IPS-20b (cell line): ENCODE measurements around the gene UBAP2L.
"Not testable (repeated sequence)": the region's sequence is repeated elsewhere in the genome, so short reads cannot be mapped to it uniquely, and the experiment has no call there.

Source experiments
- H3K27ac ChIP-seq: one replicate; pipeline ENCODE4 v1.5.1; 2013; ENCODE audit warnings: low read length
- H3K27me3 ChIP-seq: 2 replicates; pipeline ENCODE4 v1.6.1; 2013; ENCODE audit warnings: mild to moderate bottlenecking, low read length, inconsistent platforms; ENCODE audit not compliant: insufficient read depth
- H3K36me3 ChIP-seq: 2 replicates; pipeline ENCODE4 v1.6.1; 2013; ENCODE audit warnings: low read depth, mild to moderate bottlenecking, inconsistent platforms, low read length, moderate library complexity; ENCODE audit not compliant: insufficient read depth
- H3K4me1 ChIP-seq: 2 replicates; pipeline ENCODE4 v1.6.1; 2013; ENCODE audit warnings: mild to moderate bottlenecking, control low read depth, inconsistent platforms, low read length, moderate library complexity; ENCODE audit not compliant: insufficient read depth
- H3K4me3 ChIP-seq: 2 replicates; pipeline ENCODE4 v1.5.1; 2013; ENCODE audit warnings: mild to moderate bottlenecking, low read length, inconsistent platforms
- H3K9ac ChIP-seq: 2 replicates; pipeline ENCODE4 v1.6.1; 2013; ENCODE audit warnings: low read depth, mild to moderate bottlenecking, inconsistent platforms, low read length, moderate library complexity
- H3K9me3 ChIP-seq: 2 replicates; pipeline ENCODE4 v1.6.1; 2013; ENCODE audit warnings: mild to moderate bottlenecking, low read depth, low read length, inconsistent platforms; ENCODE audit not compliant: insufficient read depth

The UBAP2L gene

GRCh38 chr1:154290921-154291320 is 70.2 kb downstream of the UBAP2L start:
- H3K36me3 ChIP-seq, result no peaks in the 10 kb centered on the region
- H3K4me3 ChIP-seq, result no peak overlapping the region
- H3K9ac ChIP-seq, result no peak overlapping the region
- no peak overlapping the region for H3K27ac ChIP-seq
- peaks cover 15% of the 10 kb centered on the region for H3K9me3 ChIP-seq
- no peaks in the 10 kb centered on the region for H3K4me1 ChIP-seq
- no peaks in the 10 kb centered on the region for H3K27me3 ChIP-seq

GRCh38 chr1:154295408-154296235 is 74.9 kb downstream of the UBAP2L start:
- Histone ChIP-seq H3K27me3 (no peaks in the 10 kb centered on the region), H3K9me3 (peaks cover 16% of the 10 kb centered on the region), H3K4me1 (no peaks in the 10 kb centered on the region), H3K27ac (no peak overlapping the region), H3K36me3 (no peaks in the 10 kb centered on the region), H3K4me3 (no peak overlapping the region), H3K9ac (no peak overlapping the region)

- Histone ChIP-seq H3K36me3 (no peaks in the 10 kb centered on the region), H3K27me3 (no peaks in the 10 kb centered on the region), H3K9ac (no peak overlapping the region), H3K9me3 (no peaks in the 10 kb centered on the region), H3K27ac (no peak overlapping the region), H3K4me1 (no peaks in the 10 kb centered on the region), H3K4me3 (no peak overlapping the region)
These were observed 80.8 kb downstream of the UBAP2L start for GRCh38 chr1:154301582-154301981.

DNA sequence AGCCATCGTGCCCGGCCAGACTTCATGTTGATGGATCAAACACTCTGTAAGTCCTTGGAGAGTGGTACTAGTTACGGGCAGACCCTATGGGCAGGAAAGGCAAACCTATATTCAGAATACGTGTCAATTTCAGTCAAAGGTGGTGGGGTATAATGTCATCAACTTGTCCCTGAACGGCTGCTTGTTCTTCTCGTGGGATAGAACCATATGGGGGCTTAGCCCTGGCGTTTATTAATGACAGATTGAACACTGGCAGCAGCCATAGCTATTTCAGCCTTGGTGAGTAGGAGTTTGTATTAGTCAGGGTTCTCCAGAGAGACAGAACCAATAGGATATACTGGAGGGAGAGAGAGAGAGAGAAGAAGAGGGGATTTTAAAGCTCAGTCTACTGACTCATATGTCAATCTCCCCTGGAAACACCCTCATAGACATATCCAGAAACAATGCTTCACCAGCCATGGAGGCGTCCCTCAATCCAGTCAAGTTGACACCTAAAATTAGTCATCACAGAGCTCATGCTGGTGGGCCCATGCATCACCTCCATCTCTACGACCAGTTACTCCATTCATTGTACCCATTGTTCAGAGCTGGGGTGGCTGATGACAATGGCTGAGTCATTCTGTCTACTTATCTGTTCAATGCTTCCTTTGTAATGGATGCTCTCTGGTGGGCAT is 84.0 kb downstream of the UBAP2L start:
- H3K9me3 ChIP-seq, result no peaks in the 10 kb centered on the region
- no peak overlapping the region for H3K4me3 ChIP-seq
- H3K27ac ChIP-seq, result no peak overlapping the region
- H3K9ac ChIP-seq, result no peak overlapping the region
- H3K36me3 ChIP-seq, result no peaks in the 10 kb centered on the region
- H3K27me3 ChIP-seq, result no peaks in the 10 kb centered on the region
- no peaks in the 10 kb centered on the region for H3K4me1 ChIP-seq

DNA sequence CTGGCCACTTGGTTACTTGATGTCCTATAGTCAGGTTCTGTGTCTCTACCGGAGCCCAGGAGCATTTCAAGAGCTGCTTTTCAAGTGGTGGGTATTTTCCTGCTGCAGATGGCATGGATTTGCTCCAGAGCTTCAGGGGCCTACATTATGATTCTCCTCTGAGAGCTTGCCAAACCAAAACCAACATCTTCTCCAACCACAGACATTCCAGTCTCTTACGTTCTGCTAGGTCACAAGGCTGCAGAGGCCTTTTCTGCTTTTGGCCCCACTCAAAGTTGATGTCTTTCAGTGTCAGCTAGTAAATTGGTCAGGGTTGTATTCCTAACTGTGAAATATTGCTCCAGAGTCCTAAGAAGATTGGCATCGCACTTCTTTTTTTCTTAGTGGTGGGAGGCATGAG is 85.4 kb downstream of the UBAP2L start:
- no peaks in the 10 kb centered on the region for H3K27me3 ChIP-seq
- no peak overlapping the region for H3K4me3 ChIP-seq
- no peaks in the 10 kb centered on the region for H3K4me1 ChIP-seq
- no peak overlapping the region for H3K27ac ChIP-seq
- H3K9ac ChIP-seq, result no peak overlapping the region
- H3K36me3 ChIP-seq, result no peaks in the 10 kb centered on the region
- H3K9me3 ChIP-seq, result no peaks in the 10 kb centered on the region

- not testable (repeated sequence) for H3K9ac ChIP-seq, H3K4me3 ChIP-seq, H3K9me3 ChIP-seq, H3K36me3 ChIP-seq, H3K27me3 ChIP-seq, H3K4me1 ChIP-seq, H3K27ac ChIP-seq
These were observed 87.0 kb downstream of the UBAP2L start for GRCh38 chr1:154307670-154308270.

GRCh38 chr1:154309136-154309535 is 88.4 kb downstream of the UBAP2L start:
- H3K27ac ChIP-seq, H3K27me3 ChIP-seq, H3K4me1 ChIP-seq, H3K9me3 ChIP-seq, H3K9ac ChIP-seq, H3K4me3 ChIP-seq, H3K36me3 ChIP-seq: not testable (repeated sequence)

- H3K4me1 ChIP-seq, H3K27ac ChIP-seq, H3K4me3 ChIP-seq, H3K9ac ChIP-seq, H3K36me3 ChIP-seq, H3K27me3 ChIP-seq: not testable (repeated sequence)
- H3K9me3 ChIP-seq, result peaks cover 17% of the 10 kb centered on the region; the same call in 1 of the 2 replicates
These were observed 91.7 kb downstream of the UBAP2L start for GRCh38 chr1:154312229-154313065.

DNA sequence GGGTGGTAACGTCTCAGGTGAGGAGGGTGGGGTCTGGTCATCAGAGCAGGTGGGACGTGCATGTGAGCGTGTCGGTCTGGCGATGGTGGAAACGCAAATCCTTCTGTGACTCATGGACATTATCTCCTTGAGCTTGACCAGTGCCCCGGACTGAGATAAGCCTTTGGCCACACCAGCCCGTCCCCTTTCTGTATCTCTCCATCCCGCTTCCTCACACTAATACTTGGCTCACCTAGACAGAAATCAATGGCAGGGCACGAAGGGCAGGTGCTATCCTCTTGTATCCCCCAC is 92.3 kb downstream of the UBAP2L start:
- no peaks in the 10 kb centered on the region for H3K36me3 ChIP-seq
- no peak overlapping the region for H3K27ac ChIP-seq
- no peak overlapping the region for H3K4me3 ChIP-seq
- no peak overlapping the region for H3K9ac ChIP-seq
- peaks cover 18% of the 10 kb centered on the region; the same call in 1 of the 2 replicates for H3K9me3 ChIP-seq
- H3K27me3 ChIP-seq, result no peaks in the 10 kb centered on the region
- no peaks in the 10 kb centered on the region for H3K4me1 ChIP-seq

DNA sequence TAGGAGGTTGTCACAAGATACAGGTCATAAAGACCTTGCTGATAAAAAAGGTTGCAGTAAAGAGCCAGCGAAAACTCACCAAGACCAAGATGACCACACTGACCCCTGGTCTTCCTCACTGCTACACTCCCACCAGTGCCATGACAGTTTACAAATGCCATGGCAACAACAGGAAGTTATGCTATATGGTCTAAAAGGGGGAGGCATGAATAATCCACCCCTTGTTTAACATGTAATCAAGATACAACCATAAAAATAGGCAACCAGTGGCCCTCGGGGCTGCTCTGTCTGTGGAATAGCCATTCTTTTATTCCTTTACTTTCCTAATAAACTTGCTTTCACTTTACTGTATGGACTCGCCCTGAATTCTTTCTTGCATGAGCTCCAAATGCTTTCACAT is 93.5 kb downstream of the UBAP2L start:
- H3K27ac ChIP-seq, H3K4me3 ChIP-seq, H3K4me1 ChIP-seq, H3K36me3 ChIP-seq, H3K9ac ChIP-seq, H3K27me3 ChIP-seq: not testable (repeated sequence)
- H3K9me3 ChIP-seq, result peaks cover 18% of the 10 kb centered on the region; the same call in 1 of the 2 replicates

DNA sequence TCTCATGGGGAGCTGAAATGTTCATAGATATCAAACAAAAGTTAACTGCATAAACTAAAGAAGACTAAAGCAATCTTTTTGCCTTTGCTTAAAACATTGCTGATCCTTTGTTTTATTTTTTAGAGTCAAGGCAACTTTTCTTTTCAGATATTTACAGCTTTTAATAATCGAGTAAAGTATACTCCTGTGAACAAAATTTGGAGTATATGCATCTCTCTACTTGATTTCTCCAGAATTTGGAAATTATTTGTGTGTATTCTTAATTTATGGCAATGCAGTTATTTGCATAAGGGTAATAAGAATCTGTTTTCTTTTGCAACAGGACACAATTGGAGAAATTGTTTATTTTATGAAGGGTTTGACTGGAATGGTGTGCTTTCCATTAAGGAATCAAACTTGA is 95.9 kb downstream of the UBAP2L start:
- Histone ChIP-seq H3K27me3 (no peaks in the 10 kb centered on the region), H3K4me3 (no peak overlapping the region), H3K36me3 (no peaks in the 10 kb centered on the region), H3K4me1 (no peaks in the 10 kb centered on the region), H3K9me3 (peaks cover 18% of the 10 kb centered on the region; the same call in 1 of the 2 replicates), H3K27ac (no peak overlapping the region), H3K9ac (no peak overlapping the region)
